ENCODE data around the gene AHNAK2. TPM values are rescaled to one million over a fixed set of nuclear protein-coding genes. Genes with fewer than 3 reads are reported as not detected.
A peak's percentile ranks its signal among the peaks of the same experiment; 100 is the strongest.
"Not testable (repeated sequence)": the region's sequence is repeated elsewhere in the genome, so short reads cannot be mapped to it uniquely, and the experiment has no call there.

Gene AHNAK2
- total RNA-seq, 2 donors from 2014 or later = 3.6 to 5.2 TPM

DNA sequence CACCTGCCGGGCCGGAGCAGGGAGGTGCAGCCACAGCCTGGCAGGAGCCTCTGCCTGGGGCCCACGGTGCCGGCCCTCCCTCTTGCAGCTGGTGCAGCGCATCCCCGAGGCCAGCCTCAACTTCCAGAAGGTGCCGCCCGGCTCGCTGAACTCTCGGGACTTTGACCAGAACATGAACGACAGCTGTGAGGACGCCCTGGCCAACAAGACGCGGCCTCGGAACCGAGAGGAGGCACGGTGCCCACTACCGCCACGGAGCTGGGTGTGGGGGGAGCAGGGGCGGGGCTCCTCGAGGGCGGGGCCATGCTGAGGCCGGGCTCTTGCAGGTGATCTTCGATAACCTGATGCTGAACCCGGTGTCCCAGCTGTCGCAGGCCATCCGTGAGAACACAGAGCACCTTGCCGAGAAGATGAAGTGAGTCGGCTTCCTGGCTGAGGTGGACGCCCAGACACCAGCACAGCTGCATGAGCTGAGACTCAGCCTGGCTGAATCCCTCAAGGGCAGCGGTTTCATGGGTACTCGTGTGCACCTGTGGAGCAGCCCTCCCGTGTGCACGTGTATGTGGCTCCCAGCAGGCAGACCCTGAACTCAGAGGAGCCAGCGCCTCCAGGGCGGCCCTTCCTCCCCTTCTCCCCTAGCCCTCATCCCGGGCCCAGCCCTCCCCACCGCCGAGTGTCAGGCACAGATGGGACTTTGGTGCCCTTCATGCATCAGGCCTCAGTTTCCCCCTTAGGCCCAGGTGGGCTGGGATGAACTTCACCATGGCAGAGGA is 84.6 kb downstream of the AHNAK2 start:
- TF ChIP-seq POLR2A (IDR thresholded peaks at IDR 0.05) = no peak
- TF ChIP-seq, protein P1, sequence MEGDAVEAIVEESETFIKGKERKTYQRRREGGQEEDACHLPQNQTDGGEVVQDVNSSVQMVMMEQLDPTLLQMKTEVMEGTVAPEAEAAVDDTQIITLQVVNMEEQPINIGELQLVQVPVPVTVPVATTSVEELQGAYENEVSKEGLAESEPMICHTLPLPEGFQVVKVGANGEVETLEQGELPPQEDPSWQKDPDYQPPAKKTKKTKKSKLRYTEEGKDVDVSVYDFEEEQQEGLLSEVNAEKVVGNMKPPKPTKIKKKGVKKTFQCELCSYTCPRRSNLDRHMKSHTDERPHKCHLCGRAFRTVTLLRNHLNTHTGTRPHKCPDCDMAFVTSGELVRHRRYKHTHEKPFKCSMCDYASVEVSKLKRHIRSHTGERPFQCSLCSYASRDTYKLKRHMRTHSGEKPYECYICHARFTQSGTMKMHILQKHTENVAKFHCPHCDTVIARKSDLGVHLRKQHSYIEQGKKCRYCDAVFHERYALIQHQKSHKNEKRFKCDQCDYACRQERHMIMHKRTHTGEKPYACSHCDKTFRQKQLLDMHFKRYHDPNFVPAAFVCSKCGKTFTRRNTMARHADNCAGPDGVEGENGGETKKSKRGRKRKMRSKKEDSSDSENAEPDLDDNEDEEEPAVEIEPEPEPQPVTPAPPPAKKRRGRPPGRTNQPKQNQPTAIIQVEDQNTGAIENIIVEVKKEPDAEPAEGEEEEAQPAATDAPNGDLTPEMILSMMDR (IDR thresholded peaks at IDR 0.05) = no peak
- Histone ChIP-seq H3K9me3 (no peaks in the 10 kb centered on the region), H3K4me3 (no peak overlapping the region), H3K27ac (no peak overlapping the region), H3K27me3 (no peaks in the 10 kb centered on the region), H3K36me3 (replicated peaks in 1 of 2; ENCODE audit: insufficient read depth in 1 of 2, low read depth in 2 of 2) (no peaks in the 10 kb centered on the region), H3K4me1 (peaks cover 32% of the 10 kb centered on the region)
- DNase-seq (peak in 3 of 4 donors; percentile 39 to 66 (median 61)), ATAC-seq (no peak)
- intact Hi-C loops (cut with DNase I) = no loop called here
- 64% methylated on average over 39 of the region's 39 CpGs; no CpG with 5 or more reads in 1 of the 2 donors for WGBS, 2 donors

DNA sequence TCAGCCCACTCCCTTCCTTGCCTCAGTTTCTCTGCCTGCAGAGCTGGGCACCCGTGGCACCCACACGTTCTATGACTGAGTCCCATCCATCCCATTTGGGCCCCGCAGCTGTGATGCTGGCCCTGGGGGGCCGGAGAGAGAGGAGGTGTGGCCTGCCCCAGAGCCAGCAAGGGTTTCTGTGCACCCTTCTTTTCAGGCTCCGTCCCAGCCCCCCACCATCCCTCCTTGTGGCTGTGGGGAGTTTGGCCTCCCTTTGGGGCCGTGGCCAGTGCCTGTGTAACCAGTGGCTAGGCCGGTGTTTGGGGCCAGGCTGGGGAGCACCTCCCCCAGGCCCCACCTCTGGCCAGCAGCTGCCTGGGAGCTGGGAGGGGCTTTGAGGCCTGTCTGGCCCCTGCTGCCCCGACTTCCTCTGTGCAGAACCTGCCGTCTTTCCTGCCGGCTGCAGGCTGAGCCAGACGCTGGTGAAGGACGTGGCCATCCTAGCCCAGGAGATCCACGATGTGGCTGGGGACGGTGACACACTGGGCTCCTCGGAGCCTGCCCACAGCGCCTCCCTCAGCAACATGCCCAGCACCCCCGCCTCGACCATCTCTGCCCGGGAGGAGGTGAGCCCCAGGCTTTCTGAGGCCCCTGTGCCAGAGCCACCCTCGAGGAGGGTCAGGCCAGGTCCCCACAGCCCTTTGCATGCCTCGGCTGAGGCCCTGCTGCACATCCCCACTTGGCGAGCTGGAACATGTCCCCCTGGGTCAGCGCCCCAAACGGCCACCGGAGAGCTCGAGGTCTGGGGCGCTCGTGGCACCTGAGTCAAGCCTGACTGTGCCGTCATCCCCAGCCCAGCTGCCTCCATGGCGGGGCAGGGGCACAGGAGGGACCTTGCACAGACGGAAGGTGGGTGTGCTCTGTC is 85.4 kb downstream of the AHNAK2 start:
- ATAC-seq (no peak), DNase-seq (peak in 1 of 4 donors; percentile 9)
- no peak overlapping the region for H3K4me3 ChIP-seq
- no peaks in the 10 kb centered on the region for H3K9me3 ChIP-seq
- no peaks in the 10 kb centered on the region for H3K27me3 ChIP-seq
- H3K27ac ChIP-seq = no peak overlapping the region
- 87% methylated on average over 22 of the region's 31 CpGs; no CpG with 5 or more reads in 1 of the 2 donors for WGBS, 2 donors
- H3K4me1 ChIP-seq = peaks cover 32% of the 10 kb centered on the region
- intact Hi-C loops (cut with DNase I) = no loop called here
- TF ChIP-seq, protein P1 (IDR thresholded peaks at IDR 0.05) = no peak
- TF ChIP-seq POLR2A (IDR thresholded peaks at IDR 0.05) = no peak
- no peaks in the 10 kb centered on the region for H3K36me3 ChIP-seq (replicated peaks in 1 of 2; ENCODE audit: insufficient read depth in 1 of 2, low read depth in 2 of 2)

DNA sequence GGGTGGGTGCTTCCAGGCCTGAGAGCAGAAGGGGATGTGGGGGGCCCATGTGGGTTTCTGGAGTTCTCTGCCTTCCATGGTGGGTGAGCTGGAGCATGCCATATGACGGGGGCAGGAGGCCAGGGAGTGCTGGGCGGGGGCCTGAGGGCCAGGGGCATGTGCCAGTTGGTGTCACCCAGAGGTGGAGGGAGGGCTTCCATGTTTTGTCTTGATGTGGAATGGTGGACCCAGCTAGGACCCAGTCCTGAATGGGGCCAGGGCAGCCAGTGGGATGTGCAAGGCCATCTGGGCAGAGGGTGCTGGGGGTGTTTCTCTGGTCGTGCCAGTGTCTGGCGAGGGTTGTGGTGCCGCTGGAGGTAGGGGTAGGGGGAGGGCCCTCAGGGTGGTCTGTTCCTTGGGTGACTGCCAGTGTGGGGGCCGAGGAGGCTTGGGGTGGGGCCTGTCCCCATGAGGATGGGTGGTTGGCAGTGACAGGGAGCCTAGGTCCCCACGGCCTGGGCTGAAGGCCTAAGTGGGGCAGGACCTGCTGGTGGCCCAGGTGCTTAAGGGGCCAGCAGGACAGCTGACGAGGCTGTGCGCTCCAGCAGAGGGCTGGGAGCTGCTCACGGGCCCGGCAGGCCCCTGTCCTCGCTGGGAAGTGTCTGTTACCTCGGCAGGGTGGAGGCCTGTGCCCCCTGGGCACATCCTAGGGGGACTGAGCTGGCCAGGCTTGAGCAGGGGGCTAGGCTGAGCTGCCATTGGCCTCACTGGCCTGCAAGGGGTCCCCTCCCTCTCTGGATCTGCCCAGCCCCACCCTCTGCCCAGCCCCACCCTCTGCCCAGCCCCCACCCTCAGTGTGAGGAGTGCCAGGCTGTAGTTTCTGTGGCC is 86.3 kb downstream of the AHNAK2 start:
- Histone ChIP-seq H3K4me3 (no peak overlapping the region), H3K9me3 (no peaks in the 10 kb centered on the region), H3K27ac (no peak overlapping the region), H3K4me1 (peaks cover 27% of the 10 kb centered on the region), H3K27me3 (no peaks in the 10 kb centered on the region), H3K36me3 (replicated peaks in 1 of 2; ENCODE audit: insufficient read depth in 1 of 2, low read depth in 2 of 2) (peaks cover 0 to 4% of the 10 kb centered on the region in 2 donors)
- intact Hi-C loops (cut with DNase I) = no loop called here
- peak; percentile 1 to 20 (median 8) for DNase-seq
- ATAC-seq = no peak
- no peak for TF ChIP-seq POLR2A (IDR thresholded peaks at IDR 0.05)
- TF ChIP-seq, protein P1 (IDR thresholded peaks at IDR 0.05) = no peak
- WGBS, 2 donors = 79 to 100% methylated on average over 3 to 13 of the region's 13 CpGs

DNA sequence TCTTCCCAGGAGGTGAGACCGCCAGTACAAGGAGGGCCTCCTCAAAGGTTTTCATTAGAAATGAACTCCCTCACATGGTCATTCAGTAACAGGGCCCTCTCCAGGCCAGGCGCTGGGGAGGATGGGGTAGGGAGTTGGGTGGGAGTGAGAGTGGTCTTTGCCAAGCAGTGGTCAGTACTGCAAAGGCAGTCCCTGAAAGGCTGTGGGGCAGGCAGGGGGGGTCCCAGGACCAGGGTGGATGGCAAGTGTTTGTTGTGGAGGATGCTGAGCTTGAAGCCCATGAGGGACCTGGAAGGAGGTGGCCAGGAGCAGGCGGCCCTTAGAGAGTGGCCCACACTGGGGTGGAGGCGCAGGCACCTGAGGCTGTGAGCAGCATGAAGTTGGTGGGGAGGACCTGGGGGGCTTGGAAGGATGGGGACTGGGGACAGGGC is 87.0 kb downstream of the AHNAK2 start:
- intact Hi-C loops (cut with DNase I) = no loop called here
- no peak for ATAC-seq
- peak in 1 of 4 donors; percentile 1 for DNase-seq
- 94 to 99% methylated on average over 4 of the region's 4 CpGs for WGBS, 2 donors
- Histone ChIP-seq H3K36me3 (replicated peaks in 1 of 2; ENCODE audit: insufficient read depth in 1 of 2, low read depth in 2 of 2) (peaks cover 0 to 4% of the 10 kb centered on the region in 2 donors), H3K4me1 (peaks cover 20% of the 10 kb centered on the region), H3K4me3 (no peak overlapping the region), H3K27me3 (no peaks in the 10 kb centered on the region), H3K27ac (no peak overlapping the region), H3K9me3 (no peaks in the 10 kb centered on the region)
- TF ChIP-seq, protein P1 (IDR thresholded peaks at IDR 0.05) = no peak

DNA sequence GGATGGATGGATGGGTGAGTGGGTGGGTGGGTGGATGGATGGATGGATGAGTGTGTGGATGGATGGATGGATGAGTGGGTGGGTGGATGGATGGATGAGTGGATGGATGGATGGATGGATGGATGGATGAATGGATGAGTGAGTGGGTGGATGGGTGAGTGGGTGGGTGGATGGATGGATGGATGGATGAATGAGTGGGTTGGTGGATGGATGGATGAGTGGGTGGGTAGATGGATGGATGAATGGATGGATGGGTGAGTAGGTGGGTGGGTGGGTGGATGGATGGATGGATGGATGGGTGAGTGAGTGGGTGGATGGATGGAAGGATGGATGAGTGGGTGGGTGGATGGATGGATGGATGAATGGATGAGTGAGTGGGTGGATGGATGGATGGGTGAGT is 87.9 kb downstream of the AHNAK2 start:
- intact Hi-C loops (cut with DNase I); H3K36me3 ChIP-seq (replicated peaks in 1 of 2; ENCODE audit: insufficient read depth in 1 of 2, low read depth in 2 of 2): not testable (repeated sequence)

More for the DNA sequence above, 87.9 kb downstream of the AHNAK2 start:
- H3K27me3 ChIP-seq, H3K27ac ChIP-seq, H3K9me3 ChIP-seq, H3K4me3 ChIP-seq, DNase-seq, ATAC-seq: not testable (repeated sequence)
- peaks cover 11% of the 10 kb centered on the region for H3K4me1 ChIP-seq

All from body of pancreas (tissue), 4 donors.